NCI-H69 (cell line): ENCODE data around the gene CDK17.

ENCODE experiments used
- DNase-seq: peaks from one replicate; lab custom pipeline; 2025; lab: John Stamatoyannopoulos, UW

The CDK17 gene

DNA sequence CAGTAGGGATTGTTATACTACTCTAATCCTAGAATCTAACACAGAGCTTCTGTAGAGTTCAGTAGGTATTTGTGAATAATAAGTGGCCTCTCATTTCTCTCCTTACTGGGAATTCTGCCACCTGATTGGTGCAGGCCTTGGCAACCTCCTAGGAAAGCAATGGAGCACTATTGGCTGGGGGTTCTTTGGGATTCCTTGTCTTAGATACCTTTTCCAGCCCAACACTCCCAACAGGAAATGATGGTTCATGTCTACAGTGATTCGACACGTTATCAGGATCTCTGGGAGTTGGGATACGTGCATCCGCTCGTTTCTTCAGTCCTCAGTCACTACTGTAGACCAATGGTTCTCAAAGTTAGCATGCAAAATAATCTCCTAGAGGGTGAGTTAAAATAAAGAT is 138.7 kb downstream of the CDK17 start:
- DNase-seq, result no peak

DNA sequence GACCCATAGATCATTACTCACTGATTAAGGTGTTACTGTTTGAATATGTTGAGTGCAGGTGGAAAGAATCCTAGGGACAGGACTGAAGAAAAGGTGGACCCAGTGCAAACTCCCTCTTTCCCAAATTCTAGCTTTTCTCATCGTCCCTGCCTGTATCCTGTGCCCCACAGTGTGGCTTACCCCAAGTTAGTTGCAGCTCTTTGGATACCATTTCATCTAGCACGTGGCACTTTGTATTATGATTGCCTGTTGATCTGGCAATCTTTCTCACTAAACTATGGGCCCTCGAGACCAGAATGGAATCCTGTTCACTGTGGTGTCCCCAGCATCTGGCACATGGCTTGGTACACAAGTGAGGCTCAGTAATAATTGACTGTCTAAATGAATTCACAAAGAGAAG is 139.6 kb downstream of the CDK17 start:
- DNase-seq, result no peak

DNA sequence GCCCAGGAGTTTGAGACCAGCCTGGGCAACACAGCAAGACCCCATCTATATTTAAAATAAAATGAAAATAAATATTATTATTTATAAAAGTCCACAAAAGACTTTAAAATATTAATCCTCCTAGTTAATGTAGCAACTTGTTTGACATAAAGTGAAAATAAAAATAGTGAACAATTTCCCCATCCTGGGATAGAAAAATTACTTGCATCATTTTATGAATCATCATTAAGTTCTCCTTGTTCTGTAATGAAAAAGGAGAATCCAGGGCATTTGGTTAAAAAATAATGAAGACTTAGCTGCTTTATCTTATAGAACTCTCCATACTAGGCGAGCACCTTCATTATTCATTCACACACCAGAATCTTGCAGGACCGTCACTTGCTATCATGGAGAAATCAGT is 140.0 kb downstream of the CDK17 start:
- no peak for DNase-seq

DNA sequence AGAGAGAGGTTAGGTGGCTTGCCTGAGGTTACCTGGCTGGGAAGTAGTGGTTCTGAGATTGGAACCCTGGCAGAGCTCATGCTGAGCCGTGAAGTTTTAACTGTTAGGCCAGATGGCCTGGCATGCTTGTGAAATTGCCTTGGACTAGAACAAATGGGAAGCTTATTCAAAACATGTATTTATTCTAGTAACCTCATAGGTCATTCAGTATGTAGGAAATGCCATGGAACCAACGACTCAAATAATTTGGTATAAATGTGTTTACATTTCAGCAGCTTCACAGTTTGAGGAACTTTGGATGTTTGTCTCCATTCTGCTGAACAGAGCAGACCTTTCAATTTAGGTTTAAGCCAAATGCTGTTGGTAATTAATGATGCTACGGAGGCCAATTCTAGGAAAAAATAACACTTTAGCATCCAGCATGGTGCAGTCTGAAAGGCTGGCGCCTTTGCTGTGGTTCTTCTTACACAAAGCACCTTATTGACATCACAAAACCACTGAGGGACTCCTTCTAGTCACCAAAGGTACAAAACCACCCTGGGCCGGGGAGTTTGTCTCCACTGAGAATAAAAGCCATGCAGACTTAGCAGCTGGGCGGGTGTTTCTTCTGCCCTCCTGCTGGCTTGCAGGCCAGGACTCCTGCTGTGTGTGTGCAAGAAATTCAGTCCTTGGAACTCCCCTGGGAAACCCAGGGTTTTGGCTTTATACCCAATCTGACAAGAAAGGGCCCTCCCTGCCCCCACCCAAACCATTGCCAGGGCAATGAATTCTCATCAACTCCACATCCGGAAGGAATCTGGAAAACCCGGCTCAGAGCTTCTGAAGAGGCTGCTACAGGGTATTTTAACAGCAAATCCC is 141.9 kb downstream of the CDK17 start:
- peak; percentile 99 for DNase-seq

- DNase-seq, result no peak
These were observed 142.6 kb downstream of the CDK17 start for GRCh38 chr12:96257550-96258103.

DNA sequence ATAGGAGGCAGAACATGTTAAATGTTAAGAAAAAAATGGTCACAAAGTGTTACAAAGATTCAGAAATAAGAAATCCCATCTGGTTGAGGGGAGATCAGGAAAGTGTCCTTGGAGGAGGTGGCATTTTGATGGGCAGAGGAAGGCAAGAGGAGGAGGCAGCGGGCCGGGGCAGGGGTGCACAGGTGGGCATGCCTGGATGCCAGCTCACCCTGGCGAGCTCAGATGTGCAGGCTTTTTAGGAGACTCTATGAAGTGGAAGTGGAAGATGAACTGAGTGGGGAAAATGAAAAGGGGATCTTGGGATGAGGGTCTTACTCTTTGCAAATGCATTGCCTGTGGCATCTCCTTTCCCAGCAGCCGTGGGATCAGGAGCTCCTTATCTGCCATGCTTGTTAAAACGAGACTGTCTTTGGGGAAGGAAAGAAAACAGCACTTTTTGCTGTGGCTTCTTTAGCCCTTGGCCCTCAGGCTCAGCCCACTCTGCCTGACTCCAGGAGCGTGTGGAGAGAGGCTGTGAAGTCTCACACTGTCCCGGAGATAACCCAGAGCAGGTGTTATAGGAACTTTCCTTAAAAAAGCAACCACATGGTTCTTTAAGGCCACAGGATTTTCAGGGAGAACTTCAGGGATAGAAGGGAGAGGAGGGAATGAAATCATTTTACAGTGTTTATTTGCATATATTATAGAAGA is 143.4 kb downstream of the CDK17 start:
- DNase-seq, result no peak

- DNase-seq, result no peak
These were observed 145.2 kb downstream of the CDK17 start for GRCh38 chr12:96255077-96255476.

- no peak for DNase-seq
These were observed 150.0 kb downstream of the CDK17 start for GRCh38 chr12:96250119-96250685.

DNA sequence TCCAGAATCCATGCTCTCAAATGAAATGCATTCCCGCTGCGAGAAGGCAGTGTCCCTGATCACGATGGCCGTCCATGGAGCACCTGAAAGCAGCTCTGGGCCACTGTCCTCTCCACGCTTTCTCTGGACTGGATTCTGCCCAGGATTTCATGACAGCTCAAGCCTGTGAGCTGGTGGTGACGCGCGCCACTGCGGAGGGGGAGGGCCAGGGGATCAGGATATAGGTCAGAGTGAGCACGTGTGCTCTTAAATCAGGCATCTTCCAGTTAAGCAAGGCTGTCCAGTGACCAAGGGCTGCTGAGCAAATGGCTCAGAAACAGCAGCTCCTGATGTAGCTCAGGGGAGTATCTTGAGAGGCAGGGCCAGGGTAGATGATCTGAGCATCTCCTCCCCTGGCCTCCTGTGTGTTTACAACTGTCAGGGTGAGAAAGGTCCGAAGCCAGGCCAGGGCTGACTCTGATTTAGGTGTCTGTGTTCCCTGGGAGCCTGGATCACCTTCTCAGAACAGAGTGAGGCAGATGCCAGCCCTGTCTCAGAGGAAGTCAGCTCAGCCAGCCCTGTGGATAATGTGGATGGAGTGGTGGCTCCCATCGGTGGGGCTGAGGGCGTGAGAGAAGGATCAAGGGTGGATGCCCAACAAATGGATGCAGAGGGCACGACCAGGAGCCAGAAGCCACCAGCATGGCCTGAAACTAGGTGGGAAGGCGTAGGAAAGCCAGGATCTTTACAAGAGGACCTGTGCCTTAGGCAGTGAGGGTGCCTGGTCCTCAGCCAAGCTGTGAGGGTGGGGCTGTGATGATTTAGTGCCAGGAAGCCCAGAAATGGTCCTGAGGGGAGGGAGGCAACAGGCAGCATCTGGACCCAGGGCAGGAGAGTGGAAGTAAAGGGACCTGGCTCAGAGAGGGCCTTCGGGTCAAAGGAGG is 150.8 kb downstream of the CDK17 start:
- DNase-seq, result peak; percentile 69

DNA sequence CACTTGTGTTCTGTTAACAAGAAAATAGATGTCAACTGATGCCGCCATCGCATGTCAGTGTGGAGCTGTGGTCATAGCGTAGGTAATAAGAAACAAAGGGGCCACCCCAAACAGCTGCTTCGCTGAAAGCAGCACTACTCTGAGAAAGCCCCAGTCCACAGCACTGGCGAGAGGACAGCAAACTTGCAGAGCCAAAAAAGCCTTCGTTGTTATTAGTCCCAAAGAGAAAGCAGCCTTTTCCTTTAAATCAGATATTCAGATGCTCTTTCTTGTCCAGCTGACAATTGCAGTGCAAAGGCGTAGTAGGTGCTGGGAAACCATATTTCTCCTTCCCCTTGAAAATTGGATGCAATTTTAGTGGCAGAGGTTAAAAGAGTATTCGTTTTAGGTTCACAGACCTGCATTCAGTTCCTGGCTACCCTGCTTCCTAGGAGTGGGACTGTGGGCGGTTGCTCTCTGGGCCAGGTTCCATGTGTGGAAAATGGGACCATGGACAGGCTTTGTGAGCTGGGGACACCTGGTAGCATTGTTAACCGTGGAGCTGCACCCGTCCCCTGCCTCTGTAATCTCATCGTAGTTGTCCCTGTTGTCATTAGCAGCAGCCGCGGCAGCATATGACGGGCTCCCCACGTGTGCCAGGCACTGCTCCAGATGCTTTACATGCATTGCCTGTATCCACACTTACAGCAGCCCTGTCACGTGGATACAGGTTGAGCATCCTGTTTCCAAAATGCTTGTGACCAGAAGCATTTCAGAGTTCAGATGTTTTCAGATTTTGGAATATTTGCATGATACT is 151.9 kb downstream of the CDK17 start:
- no peak for DNase-seq

GRCh38 chr12:96247563-96247962 is 152.7 kb downstream of the CDK17 start:
- no peak for DNase-seq

DNA sequence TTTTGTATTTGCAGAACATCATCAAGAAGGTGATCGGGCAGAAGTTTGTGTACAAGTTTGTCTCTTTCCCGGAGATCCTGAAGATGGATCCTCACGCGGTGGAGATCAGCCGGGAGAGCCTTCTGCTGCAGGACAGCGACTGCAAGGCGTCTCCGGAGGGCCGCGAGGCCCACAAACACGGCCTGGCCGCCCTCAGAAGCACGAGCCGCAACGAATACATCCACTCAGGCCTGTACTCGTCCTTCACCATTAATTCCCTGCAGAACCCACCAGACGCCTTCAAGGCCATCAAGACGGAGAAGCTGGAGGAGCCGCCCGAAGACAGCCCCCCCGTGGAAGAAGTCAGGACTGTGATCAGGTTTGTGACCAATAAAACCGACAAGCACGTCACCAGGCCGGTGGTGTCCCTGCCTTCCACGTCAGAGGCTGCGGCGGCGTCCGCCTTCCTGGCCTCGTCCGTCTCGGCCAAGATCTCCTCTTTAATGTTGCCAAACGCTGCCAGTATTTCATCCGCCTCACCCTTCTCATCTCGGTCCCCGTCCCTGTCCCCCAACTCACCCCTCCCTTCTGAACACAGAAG is 153.2 kb downstream of the CDK17 start:
- no peak for DNase-seq

- DNase-seq, result no peak
These were observed 155.4 kb downstream of the CDK17 start for GRCh38 chr12:96244826-96245225.

DNA sequence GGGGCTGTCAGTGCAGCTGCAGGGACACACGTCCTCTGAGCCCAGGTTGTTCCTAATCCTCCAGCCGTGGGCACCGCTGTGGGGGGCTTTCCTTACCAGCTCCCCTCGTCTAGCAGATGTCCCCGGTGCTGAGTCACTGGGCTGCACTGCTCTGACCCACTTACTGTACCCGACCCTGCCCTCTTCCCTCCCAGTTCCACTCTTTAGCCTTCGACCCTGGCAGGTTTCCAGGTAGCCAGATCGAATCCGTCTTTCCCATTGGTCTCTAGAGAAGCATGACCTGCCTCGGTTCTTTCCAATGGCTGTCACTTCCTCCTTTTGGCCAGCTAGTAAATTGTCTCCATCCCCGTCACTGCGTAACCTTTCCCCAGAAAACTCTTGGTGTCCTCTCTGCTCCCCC is 157.6 kb downstream of the CDK17 start:
- DNase-seq, result peak; percentile 29

DNA sequence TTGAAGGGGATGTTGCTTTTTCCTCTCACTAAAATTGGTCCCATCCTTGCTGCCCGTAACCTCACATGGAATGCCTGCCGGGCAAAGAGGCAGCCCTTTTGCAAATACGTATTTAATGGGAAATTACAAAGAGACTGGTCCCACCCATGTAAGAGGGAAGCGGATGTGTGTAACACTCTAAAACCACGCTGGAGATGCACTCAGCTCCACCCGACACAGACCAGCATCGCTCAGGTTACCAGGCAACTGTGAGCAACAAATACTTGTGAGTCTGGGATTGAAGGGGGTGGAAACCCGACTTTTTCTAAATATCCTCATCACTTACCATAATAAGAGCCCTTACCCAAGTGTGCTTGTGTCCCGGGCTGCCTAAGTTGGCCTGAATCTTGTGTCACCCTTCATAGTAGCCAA is 158.4 kb downstream of the CDK17 start:
- peak; percentile 59 for DNase-seq

DNA sequence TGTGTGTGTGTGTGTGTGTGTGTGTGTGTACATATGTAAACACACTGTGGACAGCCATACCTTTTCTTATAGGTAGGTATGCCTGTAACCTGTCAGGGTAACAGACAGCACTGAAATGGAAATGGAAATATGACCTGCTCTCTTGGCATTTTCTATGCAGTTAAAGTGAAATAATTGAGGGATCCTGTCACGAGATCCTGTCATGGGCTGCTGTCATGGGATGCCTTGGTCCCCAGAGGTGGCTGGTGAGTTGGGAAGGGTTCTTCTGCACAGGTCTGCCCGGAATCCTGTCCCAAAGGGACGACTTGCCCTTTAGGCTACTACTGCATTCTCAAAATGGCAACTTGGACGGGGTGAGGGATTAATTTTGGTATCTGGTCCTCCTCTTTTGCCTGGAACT is 158.8 kb downstream of the CDK17 start:
- DNase-seq, result peak; percentile 42

DNA sequence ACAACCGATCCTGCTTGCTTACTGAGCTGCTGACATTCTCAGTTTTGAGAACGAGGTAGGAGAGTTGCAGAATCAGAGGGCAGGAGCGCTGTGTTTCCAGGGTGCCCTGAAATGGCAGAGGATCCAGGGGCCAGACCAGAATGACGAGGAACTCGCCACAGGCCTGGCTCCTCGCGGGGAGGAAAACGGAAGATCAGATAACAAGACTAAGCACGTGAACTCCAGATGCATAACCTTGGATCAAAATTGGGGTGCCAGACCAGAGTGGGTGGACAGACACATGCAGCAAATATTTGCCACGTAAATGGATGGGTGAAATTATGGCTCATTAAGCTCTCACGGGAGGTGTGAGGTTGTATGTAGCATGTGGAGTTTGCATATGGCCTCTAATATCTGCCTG is 159.6 kb downstream of the CDK17 start:
- peak; percentile 52 for DNase-seq

DNA sequence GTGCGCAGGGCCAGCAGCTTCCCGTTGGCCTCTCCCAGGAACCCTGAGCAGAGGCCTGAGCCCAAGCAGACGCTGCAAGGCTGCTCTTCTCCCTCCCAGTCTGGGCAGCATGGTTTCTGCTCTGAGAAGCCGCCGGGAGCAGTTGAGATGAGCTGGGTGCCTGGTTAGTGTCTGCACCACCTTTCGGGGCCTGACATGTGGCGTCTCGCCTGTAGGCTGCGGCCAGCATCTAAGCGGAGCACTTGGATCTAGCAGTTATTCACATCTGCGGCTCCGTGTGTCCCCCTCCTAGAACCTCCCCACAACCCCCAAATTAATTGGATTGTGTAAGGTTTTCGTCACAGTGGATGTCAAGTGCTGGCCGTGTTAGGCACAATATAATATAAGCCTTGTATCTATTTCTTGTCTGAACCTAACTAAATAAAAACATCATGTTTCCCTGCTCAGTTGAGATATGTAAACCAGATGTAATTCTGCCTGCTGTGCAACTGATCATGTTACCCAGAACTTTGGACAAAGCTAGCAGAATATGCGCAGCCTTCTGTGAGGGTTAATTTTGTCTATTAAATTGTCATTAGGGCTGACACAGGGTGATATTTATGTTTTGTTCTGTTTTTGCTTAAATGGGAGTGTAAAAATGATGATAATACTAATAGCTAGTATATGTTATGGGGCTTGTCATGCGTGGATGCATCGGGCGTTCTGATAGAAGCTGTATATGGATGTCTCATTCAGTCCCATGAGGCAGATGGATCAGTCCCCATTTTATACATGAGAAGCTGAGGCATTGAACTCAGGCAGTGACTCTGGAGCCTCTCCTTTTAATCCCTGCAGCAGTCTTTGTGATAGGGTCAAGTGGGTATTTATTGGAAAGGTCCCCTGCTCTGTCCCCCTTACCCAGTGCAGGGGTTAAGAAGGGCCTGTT is 160.3 kb downstream of the CDK17 start:
- DNase-seq, result peak; percentile 50

- no peak for DNase-seq
These were observed 161.7 kb downstream of the CDK17 start for GRCh38 chr12:96238336-96239047.
